HG03439 (cell line): ENCODE data around the gene IPO13.

Experiments
- ATAC-seq: cut with Tn5 transposase; IDR thresholded peaks from one replicate; pipeline ENCODE4 v1.9.1; 2021; ENCODE audit warnings: mild to moderate bottlenecking, moderate library complexity; ENCODE audit not compliant: unreplicated experiment

The IPO13 gene

DNA sequence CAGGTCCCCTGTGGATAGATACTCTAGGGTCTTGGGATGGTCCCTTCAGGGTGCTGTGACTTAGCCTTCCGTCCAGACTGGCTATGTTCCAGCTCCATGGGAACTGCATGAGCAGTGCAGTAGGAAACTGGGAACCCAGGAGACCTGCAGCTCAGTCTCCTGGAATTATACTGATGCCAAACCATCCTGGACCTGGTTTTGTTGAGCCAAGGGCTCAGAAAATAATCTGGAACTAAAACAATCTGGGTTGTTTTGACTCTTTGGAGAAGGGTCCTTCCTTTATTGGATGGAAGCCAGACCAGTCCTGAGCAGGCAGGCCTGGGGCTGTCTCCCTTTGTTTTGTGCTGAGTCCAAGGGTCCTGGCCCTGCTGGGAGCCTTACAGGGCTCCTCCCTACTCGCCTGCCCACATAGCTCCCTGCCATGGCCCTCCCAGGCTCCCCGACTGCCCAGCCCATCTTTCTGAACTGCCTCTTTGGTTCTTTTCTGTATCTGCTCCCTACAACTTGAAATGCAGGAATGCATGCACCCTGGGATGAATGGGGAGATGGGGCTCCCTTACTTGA, 1.2 kb downstream of the IPO13 start:
- no peak for ATAC-seq

DNA sequence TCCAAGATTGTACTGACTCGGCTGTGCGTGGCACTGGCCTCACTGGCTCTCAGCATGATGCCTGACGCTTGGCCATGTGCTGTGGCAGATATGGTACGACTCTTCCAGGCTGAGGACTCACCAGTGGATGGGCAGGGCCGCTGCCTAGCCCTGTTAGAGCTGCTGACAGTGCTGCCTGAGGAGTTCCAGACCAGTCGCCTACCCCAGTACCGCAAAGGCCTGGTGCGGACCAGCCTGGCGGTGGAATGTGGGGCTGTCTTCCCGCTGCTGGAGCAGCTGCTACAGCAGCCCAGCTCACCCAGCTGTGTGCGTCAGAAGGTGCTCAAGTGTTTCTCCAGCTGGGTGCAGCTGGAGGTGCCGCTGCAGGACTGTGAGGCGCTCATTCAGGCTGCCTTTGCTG, 2.9 kb downstream of the IPO13 start:
- ATAC-seq, result no peak

DNA sequence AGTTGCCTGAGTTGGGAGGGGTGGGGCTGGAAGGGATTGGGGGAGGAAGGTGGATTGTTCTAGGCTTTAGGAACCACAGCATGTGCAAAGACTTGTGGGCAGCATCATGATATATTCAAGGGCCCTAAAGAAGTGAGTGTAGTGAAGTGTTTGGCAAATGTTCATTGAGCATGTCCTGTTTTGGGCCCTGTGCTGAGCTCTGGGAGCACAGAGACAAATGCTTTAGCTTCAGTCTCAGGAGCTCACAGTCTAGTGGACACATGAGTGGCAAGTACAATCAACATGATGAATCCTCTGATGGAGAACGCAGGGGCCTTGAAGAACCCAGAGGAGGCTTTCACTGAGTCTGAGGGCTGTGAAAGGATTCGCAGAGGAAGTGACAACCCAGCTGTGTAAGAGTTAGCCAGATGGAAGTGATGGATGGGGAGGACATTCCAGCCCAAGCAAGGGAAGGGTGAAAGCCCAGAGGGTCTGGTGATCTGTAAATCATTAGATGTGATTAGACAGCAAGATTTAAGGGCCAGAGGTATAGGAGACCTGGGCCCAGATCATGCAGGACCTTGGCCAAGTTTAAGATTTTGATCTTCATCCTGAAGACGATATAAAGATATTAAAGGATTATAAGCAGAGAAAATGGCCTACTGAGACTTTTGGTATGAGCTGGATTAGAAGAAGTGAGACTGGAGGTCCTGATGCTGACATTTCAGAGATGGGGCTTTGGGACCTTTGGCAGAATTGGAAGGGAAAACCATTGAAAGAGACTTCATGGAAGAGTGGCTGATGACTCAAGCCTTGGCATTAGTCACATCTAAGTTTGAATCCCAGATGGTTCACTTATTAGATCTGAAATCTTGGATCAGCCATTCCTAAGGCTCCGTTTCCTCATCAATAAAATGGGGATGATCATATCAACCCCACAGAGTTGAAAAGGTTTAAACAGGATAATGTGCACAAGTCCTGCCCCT, 4.6 kb downstream of the IPO13 start:
- ATAC-seq, result no peak

DNA sequence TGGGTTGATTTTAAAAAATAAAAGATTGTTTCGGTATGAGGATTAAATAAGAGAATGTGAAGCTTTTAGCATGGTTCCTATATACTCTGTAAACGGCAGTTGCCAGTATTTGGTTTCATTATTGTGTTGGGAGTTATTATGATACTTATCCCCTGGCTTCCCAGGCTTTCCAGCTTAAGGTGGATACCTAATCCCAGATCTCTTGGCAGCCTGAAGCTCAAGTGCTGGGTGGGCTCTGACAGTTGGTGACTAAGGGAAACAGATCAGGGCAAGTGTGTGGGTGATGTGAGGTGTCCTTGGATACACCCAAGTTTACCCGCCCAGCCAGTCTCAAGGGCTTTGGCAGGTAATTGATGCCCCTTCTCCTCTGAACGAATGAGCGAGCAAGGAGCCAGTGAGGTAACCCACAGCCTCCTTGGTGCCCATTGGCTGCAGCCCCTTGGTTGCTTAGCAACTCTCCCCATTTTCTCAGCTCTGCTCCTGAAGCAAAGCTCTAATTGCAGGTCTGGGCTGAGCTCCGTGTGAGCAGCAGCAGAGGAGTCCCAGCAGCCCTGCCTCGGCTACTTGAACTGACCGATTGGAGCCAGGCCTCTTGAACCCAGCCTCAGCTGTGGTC, 6.1 kb downstream of the IPO13 start:
- ATAC-seq, result no peak

DNA sequence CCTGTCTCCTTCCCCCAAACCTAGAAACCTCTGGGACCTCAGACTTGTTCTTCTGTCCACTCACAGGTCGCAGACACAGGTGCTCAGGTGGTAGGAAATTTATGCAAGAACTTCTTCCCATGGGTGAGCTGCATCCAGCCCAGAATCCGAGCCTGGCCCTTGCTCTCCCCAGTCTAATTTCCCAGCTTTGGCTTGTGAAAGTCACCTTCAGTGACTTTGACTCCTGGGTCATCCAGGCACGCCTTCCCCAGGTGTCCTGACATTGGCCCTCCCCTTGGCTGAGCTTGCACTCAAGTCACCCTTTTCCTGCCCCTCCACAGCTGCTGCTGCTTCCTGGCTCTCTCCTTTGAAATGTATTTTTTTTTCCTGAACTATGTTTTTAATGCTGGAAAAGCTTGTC, 6.6 kb downstream of the IPO13 start:
- no peak for ATAC-seq

DNA sequence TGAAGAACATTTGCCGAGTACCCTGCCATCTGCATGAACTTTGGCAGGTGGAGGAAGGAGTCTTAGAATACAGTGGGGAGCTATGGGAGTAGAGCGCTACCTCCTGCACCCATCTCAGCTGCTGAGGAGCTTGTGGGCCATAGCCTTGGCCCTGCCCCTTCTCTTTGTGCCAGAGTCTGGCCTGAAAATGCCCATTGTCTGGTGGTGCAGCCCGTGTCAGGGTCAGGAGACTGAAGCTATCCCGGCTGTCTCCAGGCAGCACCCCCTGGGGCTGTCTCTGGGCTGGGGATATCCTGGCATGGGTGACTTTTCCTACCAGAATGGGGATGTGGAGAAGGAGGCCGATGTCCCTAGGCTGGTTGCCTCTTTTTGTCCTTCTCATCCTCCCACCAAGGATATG, 7.3 kb downstream of the IPO13 start:
- no peak for ATAC-seq

DNA sequence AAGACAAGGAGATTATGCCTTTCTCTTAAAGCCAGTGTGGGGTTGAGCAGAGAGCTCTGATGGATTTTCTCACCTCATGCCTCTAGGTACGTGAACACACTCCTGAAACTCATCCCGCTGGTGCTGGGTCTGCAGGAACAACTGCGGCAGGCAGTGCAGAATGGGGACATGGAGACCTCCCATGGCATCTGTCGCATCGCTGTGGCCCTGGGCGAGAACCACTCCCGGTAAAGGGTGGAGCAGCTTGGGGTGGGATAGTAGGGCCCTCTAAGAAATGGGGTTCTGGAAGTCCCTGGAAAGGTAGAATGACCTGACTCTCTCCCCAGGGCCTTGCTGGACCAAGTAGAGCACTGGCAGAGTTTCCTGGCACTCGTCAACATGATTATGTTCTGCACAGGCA, 9.5 kb downstream of the IPO13 start:
- ATAC-seq, result no peak

DNA sequence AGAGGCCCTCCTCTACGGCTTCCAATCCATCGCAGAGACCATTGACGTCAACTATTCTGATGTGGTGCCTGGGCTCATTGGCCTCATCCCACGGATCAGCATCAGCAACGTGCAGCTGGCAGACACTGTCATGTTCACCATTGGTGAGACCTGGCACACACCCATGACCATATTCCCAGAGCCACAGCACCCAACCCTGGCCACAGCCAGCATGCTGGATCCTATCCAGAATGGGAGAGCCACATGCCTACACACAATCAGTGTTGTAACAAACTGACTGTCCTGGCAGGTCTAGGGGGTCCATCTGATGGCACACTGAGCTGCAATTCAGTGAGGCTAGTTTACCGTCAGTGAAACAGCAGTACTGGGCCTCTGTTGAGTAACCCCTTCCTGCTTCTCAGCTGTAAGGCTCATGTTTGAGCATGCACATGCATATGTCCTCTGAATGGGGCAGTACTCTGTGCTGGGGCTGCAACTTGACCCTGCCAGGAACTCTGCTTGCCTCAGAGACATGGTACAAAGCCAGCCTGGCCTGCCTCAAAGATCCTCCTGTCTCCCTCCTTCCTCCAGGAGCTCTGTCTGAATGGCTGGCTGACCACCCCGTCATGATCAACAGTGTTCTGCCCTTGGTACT, 10.8 kb downstream of the IPO13 start:
- ATAC-seq, result no peak

DNA sequence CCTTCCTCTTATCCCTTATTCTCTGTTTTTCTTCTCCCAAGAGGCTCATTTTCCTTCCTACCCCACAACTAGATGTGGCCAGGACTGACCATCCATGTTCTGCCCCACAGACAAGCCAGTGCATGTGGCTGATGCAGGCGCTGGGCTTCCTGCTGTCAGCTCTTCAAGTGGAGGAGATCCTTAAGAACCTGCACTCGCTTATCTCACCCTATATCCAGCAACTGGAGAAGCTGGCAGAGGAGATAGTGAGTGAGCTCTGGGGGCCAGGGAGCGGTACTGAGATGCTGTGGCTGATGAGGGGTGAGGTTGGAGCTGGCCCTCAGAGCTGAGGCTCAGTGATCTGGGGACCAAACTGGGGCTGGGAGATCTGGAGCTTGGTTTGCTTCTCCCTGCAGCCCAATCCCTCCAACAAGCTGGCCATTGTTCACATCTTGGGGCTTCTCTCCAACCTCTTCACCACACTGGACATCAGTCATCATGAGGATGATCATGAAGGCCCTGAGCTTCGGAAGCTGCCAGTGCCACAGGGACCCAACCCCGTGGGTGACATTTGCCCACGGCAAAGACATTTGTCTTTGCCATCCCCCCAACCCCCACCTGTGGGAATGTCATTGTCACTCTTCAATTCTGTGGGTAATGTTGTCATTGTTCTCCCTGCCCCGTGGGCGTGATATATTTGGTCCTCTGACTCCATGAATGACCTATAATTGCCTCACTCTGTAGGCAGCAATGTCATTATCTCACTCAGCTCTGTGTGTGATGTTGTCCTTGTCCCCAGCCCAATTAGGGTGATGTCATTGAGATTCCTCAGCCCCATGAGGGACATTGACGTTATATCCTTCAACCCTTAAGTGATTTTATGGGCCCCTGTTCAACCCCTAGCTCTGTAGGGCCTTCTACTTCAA, 11.9 kb downstream of the IPO13 start:
- ATAC-seq, result no peak

DNA sequence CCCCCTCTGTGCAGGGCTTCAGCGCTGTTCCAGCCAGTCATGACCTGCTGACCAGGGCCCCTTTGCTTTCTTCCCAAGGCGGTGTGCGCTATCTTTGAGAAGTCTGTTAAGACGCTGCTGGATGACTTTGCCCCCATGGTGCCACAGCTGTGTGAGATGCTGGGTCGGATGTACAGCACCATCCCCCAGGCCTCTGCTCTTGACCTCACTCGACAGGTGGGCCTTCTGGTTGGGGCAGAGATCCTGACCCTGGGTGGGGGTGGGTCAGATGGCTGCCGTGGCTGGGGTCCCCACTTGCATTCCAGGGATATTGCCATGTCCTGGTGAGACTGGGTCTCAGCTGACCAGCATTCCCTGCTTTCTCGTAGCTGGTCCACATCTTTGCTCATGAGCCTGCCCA, 14.0 kb downstream of the IPO13 start:
- no peak for ATAC-seq

DNA sequence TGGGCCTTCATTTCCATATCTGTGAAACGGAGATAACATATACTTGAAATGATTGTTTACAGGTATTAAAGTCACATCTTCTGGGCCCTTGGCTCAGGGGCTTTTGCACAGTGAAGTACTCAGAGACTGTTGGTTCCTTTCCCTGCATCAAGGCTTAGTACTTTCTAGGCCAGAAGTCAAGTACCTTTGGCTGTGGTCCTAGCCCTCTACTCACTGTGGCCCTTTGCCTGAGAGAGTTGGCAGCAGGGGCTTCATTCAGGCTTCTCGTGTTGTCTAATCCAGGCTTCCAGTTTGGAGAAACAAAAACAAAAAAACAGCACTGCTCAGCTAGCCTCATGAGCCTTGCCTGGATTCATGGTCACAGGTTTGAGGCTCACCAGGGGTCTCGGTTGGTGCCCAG, 14.9 kb downstream of the IPO13 start:
- no peak for ATAC-seq

DNA sequence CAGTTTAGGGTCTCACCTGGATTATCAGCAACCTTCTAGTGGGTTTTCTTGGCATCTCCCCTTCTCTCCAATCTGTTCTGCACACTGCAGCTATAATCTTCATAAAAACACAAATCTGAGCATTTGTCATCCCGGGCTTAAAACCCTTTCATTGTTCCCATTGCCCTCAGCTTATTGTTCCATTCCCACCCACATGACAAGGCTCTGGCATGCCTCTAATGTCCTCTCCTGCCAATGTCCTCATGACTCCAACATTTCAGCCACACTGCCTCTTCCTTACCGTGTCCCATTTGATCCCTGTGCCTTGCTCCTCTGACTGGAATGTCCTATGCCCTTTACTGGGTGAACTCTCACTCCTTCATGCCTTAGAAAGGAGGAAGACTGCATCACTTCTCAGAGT, 15.6 kb downstream of the IPO13 start:
- no peak for ATAC-seq

DNA sequence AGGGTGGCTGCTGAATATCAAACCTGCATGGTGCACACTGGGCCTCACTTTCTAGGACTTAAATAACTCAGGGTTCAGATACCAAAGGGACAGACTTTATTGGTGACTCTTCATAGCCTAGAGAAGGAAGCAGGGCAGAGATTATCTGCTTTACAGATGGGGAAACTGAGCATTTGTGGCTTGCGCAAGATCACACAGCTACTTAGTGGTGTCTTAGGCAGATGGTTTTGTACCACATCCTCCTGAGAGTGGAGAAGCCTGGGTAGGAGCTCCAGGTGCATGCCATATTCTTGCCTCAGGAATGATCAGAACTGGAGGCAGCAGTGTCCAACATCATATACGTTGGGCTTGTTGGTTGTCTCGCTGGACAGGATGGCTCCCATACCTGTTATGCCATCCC, 16.3 kb downstream of the IPO13 start:
- ATAC-seq, result no peak

DNA sequence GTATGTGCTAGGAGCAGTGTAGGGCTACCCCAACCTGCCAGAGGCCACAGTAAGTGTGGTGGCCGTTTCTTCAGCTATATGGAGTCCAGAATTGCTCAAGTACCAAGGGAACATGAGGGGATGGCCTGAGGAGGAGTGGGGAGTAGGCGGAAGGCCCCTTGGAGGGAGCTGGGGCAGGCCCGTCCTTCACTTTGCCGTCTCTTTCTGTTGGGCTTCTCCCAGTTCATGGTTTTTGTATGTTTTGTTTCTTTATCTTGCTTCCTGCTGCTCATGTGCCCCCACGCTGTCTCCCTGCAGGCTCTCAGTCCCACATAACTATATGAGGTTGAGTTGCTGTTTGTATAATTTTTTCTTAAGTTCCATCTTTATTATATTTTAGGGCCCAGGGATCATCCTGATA, 17.1 kb downstream of the IPO13 start:
- ATAC-seq, result no peak

DNA sequence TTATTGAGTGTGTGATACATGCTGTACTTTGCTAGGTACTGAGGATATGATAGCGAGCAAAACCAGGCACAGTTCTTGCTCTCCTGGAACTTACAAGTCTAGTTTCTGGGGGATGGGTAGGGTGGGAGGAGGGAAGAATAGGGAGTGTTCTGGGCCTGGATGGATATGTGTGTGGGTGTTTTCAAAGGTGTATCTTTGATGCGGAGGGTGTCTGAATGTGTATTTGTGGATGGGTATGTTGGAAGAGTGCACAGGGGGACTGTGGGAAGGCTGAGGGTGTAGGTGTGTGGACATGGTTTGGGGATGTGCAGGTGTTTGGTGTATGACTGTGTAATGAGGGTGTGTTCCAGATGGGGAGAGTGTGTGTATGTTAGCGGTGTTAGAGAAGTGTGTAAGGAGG, 18.6 kb downstream of the IPO13 start:
- ATAC-seq, result no peak

DNA sequence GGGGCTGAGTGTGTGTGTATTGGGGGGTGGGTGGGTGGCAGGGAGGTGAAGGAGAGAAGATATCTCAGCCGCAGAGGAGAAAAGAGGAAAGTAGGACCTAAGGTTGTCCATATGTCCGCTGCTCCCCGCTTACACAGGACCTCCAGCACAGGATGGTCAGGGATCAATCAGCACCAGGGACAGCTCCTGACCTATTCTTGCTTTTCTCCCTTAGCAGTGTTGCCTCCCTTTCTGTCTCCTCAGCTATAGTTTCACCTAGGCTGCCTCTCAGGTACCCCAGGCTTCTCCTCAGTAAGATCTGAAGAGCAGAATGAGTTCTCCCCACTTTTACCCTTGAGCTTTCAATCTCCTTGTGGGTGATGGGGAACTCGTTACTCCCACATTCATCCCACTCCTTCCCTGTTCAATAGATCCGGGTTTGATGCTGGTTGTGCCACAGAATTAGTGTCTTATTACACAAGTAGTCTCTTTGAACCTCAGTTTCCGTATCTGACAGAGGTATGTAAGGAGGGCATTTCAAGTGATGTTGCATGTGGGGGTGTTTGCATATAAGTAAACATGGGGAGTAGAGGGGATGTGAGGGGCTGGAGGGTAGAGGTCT, 21.7 kb downstream of the IPO13 start:
- no peak for ATAC-seq

DNA sequence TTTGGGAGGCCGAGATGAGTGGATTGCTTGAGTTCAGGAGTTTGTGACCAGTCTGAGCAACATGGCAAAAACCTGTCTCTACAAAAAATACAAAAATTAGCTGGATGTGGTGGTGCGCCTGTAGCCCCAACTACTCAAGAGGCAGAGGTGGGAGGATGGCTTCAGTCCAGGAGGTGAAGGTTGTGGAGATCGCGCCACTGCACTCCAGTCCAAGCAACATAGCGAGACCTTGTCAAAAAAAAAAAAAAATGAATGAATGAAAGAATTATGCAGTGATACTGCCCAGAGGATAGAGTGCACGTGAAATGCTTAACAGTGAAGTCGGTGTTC, 22.6 kb downstream of the IPO13 start:
- no peak for ATAC-seq

DNA sequence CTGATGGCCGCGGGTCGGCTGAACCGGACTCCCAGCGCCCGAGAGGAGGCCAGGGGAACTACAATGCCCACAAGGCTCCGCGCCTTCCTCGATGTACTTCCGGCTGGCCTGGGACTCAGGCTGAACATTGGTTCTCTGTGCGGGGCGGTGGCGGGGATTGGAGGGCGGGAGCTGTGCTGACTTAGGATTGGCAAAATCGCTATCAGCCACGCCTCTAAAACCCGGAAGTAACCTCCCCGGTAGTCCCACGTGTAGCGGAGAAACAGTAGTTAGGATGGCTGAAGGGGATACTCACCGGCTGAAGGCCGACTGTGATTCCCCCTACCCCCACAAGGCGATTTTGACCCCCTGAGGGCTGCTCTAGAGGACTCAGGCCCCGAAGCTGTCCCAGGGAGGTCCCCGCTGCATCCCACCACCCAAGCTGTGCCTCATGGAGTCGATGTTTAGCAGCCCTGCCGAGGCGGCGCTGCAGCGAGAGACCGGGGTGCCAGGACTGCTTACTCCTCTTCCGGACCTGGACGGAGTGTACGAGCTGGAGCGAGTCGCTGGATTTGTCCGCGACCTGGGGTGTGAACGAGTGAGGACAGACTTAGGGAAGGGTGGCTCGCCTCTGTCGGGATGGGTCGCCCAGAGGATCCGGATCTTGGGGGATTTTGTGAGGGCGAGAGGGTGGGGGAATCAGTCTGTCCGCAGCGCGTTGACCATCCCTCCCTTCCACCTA, 23.2 kb downstream of the IPO13 start, which contains the start of gene DPH2:
TSS of gene DPH2 (plus strand) at position 265 of the 721 bp plus-strand sequence. CDS start at position 431, 166 bp downstream.
- ATAC-seq, result peak; percentile 66

DNA sequence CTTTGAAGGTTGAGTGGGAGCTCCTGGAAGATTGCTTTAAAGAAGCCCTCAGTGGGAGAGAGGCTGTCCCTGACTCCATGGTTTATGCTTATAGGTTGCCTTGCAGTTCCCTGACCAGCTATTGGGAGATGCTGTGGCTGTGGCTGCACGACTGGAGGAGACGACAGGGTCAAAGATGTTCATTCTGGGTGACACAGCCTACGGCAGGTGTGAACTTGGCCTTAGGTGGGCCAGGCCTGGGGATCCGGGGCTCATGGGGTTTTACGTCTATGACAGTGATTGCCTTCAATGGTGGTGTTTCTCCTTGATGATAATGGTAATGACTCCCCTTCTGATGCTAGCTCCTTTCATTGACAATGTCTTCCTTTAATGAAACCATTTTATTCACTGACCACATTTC, 23.8 kb downstream of the IPO13 start:
- no peak for ATAC-seq

DNA sequence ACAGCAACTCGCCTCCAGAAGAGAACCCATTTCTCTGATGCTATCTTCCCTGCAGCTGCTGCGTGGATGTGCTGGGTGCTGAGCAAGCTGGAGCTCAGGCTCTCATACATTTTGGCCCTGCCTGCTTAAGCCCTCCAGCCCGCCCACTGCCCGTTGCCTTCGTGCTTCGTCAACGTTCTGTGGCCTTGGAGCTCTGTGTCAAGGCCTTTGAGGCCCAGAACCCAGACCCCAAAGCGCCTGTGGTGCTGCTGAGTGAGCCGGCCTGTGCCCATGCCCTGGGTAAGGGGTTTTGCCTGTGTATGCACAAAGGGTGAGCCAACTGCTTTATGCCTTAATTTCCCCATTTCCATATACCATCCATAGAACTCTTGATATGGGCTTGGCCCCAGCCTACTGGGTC, 24.2 kb downstream of the IPO13 start:
- no peak for ATAC-seq
